ENCODE measurements around the gene SLC25A11. TPM values are rescaled to one million over a fixed set of nuclear protein-coding genes. Genes with fewer than 3 reads are reported as not detected.
"Not testable (repeated sequence)": the region's sequence is repeated elsewhere in the genome, so short reads cannot be mapped to it uniquely, and the experiment has no call there.

Gene SLC25A11
- polyA plus RNA-seq, 1 experiment: 44.7 TPM

DNA sequence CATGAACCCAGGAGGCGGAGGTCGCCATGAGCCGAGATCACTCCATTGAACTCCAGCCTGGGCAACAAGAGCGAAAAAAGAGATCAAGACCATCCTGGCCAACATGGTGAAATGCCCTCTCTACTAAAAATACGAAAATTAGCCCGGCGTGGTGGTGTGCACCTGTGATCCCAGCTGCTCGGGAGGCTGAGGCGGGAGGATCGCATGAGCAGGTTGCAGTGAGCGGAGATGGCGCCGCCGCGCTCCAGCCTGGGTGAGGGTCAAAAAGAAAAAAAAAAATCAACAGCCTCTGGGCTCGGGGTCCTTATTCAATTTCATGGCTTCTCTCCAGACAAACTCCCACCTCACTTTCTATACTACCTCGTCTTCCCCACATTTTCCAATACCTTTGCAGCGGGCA lies 11.0 kb downstream of the SLC25A11 start:
- H3K4me3 ChIP-seq (ENCODE audit: low read depth, low read length): no peak overlapping the region
- CTCF ChIA-PET: no interaction called here
- DNase-seq (ENCODE audit: low read depth, low spot score): no peak
- no peak overlapping the region for H3K27ac ChIP-seq (ENCODE audit: low read depth, low read length)
- H3K9me3 ChIP-seq (ENCODE audit: control insufficient read depth, insufficient read depth, low read length): no peaks in the 10 kb centered on the region
- TF ChIP-seq, protein P1, sequence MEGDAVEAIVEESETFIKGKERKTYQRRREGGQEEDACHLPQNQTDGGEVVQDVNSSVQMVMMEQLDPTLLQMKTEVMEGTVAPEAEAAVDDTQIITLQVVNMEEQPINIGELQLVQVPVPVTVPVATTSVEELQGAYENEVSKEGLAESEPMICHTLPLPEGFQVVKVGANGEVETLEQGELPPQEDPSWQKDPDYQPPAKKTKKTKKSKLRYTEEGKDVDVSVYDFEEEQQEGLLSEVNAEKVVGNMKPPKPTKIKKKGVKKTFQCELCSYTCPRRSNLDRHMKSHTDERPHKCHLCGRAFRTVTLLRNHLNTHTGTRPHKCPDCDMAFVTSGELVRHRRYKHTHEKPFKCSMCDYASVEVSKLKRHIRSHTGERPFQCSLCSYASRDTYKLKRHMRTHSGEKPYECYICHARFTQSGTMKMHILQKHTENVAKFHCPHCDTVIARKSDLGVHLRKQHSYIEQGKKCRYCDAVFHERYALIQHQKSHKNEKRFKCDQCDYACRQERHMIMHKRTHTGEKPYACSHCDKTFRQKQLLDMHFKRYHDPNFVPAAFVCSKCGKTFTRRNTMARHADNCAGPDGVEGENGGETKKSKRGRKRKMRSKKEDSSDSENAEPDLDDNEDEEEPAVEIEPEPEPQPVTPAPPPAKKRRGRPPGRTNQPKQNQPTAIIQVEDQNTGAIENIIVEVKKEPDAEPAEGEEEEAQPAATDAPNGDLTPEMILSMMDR (IDR thresholded peaks at IDR 0.05; ENCODE audit: low read depth, low read length): no peak
- POLR2A ChIA-PET: no interaction called here
- H3K27me3 ChIP-seq (ENCODE audit: control insufficient read depth, insufficient read depth, low read length): no peaks in the 10 kb centered on the region

DNA sequence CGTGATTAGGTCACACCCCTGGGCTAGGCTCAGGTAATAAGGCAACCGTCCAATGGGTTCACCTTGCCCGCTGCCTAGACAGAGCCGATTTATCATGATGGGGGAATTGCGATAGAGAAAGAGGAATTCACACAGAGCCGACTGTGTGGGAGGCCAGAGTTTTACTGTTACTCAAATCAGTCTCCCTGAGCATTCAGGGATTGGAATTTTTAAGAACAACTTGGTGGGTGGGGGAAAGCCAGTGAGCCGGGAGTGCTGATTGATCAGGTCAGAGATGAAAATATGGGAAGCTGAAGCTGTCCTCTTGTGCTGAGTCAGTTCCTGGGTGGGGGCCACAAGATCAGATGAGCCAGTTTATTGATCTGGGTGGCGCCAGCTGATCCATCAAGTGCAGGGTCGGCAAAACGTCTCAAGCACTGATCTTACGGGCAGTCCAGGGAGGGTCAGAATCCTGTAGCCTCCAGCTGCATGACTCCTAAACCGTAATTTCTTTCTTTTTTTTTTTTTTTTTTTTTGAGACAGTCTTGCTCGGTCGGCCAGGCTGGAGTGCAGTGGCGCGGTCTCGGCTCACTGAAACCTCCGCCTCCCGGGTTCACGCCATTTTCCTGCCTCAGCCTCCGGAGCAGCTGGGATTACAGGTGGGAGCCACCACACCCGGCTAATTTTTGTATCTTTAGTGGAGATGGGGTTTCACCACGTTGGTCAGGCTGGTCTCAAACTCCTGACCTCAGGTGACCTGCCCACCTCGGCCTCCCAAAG lies 13.1 kb downstream of the SLC25A11 start:
- POLR2A ChIA-PET: interaction anchor here (0.7 to 1.0 kb wide), 2 partner anchors 13 to 120 kb away, joined by 4 to 6 read pairs; no protein-coding TSS in a partner anchor

DNA sequence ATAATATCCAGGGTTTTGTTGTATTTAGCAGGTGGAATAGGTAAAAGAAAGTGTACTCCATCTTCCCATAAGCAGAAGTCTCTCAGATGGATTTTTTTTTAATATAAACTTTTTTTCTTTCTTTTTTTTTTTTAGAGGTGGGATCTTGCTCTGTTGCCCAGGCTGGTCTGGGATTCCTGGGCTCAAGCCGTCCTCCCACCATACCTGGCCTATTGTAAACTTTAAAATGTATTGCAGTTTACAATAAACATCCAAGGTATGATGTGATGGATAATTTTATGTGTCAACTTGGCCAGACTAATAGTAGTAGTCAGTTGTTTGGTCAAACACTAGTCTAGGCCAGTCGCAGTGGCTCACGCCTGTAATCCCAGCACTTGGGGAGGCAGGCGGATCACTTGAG lies 18.5 kb downstream of the SLC25A11 start:
- Histone ChIP-seq H3K27me3 (ENCODE audit: control insufficient read depth, insufficient read depth, low read length) (no peaks in the 10 kb centered on the region), H3K4me3 (ENCODE audit: low read depth, low read length) (no peak overlapping the region), H3K9me3 (ENCODE audit: control insufficient read depth, insufficient read depth, low read length) (no peaks in the 10 kb centered on the region), H3K27ac (ENCODE audit: low read depth, low read length) (no peak overlapping the region)
- CTCF ChIA-PET: interaction anchor here (1.3 to 3.5 kb wide), 2 partner anchors 12 to 140 kb away, joined by 3 to 17 read pairs; no protein-coding TSS in a partner anchor
- TF ChIP-seq, protein P1 (IDR thresholded peaks at IDR 0.05; ENCODE audit: low read depth, low read length): no peak
- no peak for DNase-seq (ENCODE audit: low read depth, low spot score)
- POLR2A ChIA-PET: no interaction called here

More for the DNA sequence above, 13.1 kb downstream of the SLC25A11 start:
- H3K27ac ChIP-seq (ENCODE audit: low read depth, low read length); CTCF ChIA-PET; H3K9me3 ChIP-seq (ENCODE audit: control insufficient read depth, insufficient read depth, low read length); H3K4me3 ChIP-seq (ENCODE audit: low read depth, low read length); H3K27me3 ChIP-seq (ENCODE audit: control insufficient read depth, insufficient read depth, low read length); DNase-seq (ENCODE audit: low read depth, low spot score): not testable (repeated sequence)

DNA sequence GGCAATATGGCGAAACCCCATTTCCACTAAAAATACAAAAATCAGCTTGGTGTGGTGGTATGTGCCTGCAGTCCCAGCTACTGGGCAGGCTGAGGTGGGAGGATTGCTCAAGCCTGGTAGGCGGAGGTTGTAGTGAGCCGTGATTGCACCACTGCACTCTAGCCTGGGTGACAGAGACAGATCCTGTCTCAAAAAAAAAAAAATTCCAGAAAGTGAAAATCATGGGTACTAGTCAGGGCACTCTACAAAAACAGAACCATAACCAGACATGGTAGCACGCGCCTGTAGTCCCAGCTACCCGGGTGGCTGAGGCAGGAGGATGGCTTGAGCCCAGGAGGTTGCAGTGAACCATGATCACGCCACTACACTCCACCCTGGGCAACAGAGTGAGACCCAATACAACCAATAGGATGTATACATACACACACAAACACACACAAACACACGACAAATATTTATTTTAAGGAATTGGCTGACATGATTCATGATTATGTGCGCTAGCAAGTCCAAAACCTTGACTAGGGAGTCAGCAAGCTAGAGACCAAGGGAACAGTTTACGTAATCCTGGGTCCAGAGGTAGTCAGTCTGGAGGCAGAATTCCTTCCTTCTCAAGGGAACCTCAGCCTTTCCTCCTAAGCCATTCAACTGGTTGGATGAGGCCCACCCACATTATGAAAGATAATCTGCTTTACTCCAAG lies 19.3 kb downstream of the SLC25A11 start:
- DNase-seq (ENCODE audit: low read depth, low spot score): no peak
- CTCF ChIA-PET: interaction anchor here (2.7 to 3.5 kb wide), 2 partner anchors 11 to 17 kb away, joined by 7 to 17 read pairs; partner anchors contain the start of gene CHRNE
- POLR2A ChIA-PET: interaction anchor here (0.8 to 1.3 kb wide), 2 partner anchors 11 to 19 kb away, joined by 3 to 4 read pairs; partner anchors contain the start of genes RNF167 and SLC25A11
- no peak overlapping the region for H3K4me3 ChIP-seq (ENCODE audit: low read depth, low read length)
- no peaks in the 10 kb centered on the region for H3K9me3 ChIP-seq (ENCODE audit: control insufficient read depth, insufficient read depth, low read length)
- no peaks in the 10 kb centered on the region for H3K27me3 ChIP-seq (ENCODE audit: control insufficient read depth, insufficient read depth, low read length)
- TF ChIP-seq, protein P1 (IDR thresholded peaks at IDR 0.05; ENCODE audit: low read depth, low read length): no peak
- H3K27ac ChIP-seq (ENCODE audit: low read depth, low read length): no peak overlapping the region

DNA sequence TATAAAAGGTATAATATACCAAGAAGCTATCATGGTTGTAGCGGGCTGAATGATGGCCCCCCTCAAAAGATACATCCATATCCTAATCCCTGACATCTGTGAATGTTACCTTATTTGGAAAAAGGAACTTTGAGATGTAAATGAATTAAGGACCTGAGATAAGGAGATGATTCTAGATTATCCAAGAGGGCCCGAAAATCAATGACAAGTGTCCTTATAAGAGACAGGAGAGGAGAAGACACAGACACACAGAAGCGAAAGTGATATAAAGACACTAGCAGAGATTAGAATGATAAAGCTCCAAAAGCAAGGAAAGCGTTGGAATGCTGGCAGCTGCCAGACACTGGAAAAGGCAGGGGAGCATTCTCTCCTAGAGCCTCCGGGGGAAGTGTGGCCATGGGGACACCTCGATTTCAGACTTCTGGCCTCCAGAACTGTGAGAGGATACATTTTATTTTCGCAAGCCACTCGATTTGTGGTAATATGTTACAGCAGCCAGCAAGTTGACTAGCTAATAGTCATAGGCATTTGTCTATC lies 20.3 kb downstream of the SLC25A11 start:
- TF ChIP-seq, protein P1 (IDR thresholded peaks at IDR 0.05; ENCODE audit: low read depth, low read length): no peak
- DNase-seq (ENCODE audit: low read depth, low spot score): no peak
- Histone ChIP-seq H3K4me3 (ENCODE audit: low read depth, low read length) (no peak overlapping the region), H3K27ac (ENCODE audit: low read depth, low read length) (no peak overlapping the region), H3K27me3 (ENCODE audit: control insufficient read depth, insufficient read depth, low read length) (no peaks in the 10 kb centered on the region), H3K9me3 (ENCODE audit: control insufficient read depth, insufficient read depth, low read length) (no peaks in the 10 kb centered on the region)
- ChIA-PET POLR2A (interaction anchor here (0.8 to 1.3 kb wide), 2 partner anchors 10 to 20 kb away, joined by 3 to 4 read pairs; partner anchors contain the start of genes RNF167 and SLC25A11), CTCF (interaction anchor here (2.7 to 3.5 kb wide), 2 partner anchors 10 to 16 kb away, joined by 7 to 17 read pairs; partner anchors contain the start of gene CHRNE)

DNA sequence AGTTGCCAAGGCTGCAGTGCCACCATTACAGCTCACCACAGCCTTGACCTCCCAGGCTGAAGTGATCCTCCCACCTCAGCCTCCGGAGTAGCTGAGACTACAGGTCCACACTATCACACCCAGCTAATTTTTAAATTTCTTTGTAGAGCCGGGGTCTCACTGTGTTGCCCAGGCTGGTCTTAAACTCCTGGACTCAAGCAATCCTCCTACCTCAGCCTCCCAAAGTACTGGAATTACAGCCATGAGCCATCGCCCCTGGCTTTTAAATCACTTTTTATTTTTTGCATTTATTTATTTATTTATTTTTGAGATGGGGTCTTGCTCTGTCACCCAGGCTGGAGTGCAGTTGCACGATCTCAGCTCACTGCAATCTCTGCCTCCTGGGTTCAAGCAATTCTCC lies 25.3 kb downstream of the SLC25A11 start:
- CTCF ChIA-PET; H3K27me3 ChIP-seq (ENCODE audit: control insufficient read depth, insufficient read depth, low read length); H3K27ac ChIP-seq (ENCODE audit: low read depth, low read length); DNase-seq (ENCODE audit: low read depth, low spot score); H3K4me3 ChIP-seq (ENCODE audit: low read depth, low read length); H3K9me3 ChIP-seq (ENCODE audit: control insufficient read depth, insufficient read depth, low read length): not testable (repeated sequence)
- POLR2A ChIA-PET: interaction anchor here (0.9 to 1.1 kb wide), 2 partner anchors 12 to 25 kb away, joined by 3 to 6 read pairs; partner anchors contain the start of genes RNF167 and SLC25A11
